ENCODE measurements around the gene SHE. TPM values are rescaled to one million over a fixed set of nuclear protein-coding genes. Genes with fewer than 3 reads are reported as not detected.

The SHE gene
- total and polyA plus RNA-seq, 4 donors = 3.1 to 7.5 (median 4.7) TPM

- no peak overlapping the region for H3K9ac ChIP-seq (ENCODE audit: low read depth in 1 of 2, low read length in 2 of 2)
- H3K27me3 ChIP-seq (ENCODE audit: control insufficient read depth in 4 of 4, insufficient read depth in 4 of 4, low read length in 3 of 4) = no peaks in the 10 kb centered on the region
- H3K36me3 ChIP-seq (ENCODE audit: control insufficient read depth in 4 of 4, insufficient read depth in 3 of 4, low read depth in 1 of 4, low read length in 3 of 4) = no peaks in the 10 kb centered on the region
- no peak overlapping the region for H3K4me3 ChIP-seq (ENCODE audit: low read depth in 1 of 3, low read length in 3 of 3)
- H3K4me1 ChIP-seq (ENCODE audit: control insufficient read depth in 4 of 4, insufficient read depth in 4 of 4, low read length in 3 of 4) = peaks cover 8 to 19% (median 11%) of the 10 kb centered on the region in 4 donors
- H3K9me3 ChIP-seq (ENCODE audit: control insufficient read depth in 4 of 4, low read length in 3 of 4) = no peaks in the 10 kb centered on the region
- TF ChIP-seq ZBTB33 (IDR thresholded peaks at IDR 0.05) = no peak
- TF ChIP-seq EGR1 (IDR thresholded peaks at IDR 0.05; ENCODE audit: low read depth in 2 of 2) = peak in 1 of 2 donors; percentile 15
- TF ChIP-seq NR2F2 (IDR thresholded peaks at IDR 0.05) = peak; percentile 90
- no peak for TF ChIP-seq GABPA (IDR thresholded peaks at IDR 0.05 in 1 of 2, conservative IDR thresholded peaks at IDR 0.05 in 1 of 2)
- no peak for TF ChIP-seq SP1 (IDR thresholded peaks at IDR 0.05)
- peak; percentile 25 for TF ChIP-seq MAX (IDR thresholded peaks at IDR 0.05)
- TF ChIP-seq TAF1 (conservative IDR thresholded peaks at IDR 0.05) = no peak
- TF ChIP-seq, protein P1, sequence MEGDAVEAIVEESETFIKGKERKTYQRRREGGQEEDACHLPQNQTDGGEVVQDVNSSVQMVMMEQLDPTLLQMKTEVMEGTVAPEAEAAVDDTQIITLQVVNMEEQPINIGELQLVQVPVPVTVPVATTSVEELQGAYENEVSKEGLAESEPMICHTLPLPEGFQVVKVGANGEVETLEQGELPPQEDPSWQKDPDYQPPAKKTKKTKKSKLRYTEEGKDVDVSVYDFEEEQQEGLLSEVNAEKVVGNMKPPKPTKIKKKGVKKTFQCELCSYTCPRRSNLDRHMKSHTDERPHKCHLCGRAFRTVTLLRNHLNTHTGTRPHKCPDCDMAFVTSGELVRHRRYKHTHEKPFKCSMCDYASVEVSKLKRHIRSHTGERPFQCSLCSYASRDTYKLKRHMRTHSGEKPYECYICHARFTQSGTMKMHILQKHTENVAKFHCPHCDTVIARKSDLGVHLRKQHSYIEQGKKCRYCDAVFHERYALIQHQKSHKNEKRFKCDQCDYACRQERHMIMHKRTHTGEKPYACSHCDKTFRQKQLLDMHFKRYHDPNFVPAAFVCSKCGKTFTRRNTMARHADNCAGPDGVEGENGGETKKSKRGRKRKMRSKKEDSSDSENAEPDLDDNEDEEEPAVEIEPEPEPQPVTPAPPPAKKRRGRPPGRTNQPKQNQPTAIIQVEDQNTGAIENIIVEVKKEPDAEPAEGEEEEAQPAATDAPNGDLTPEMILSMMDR (IDR thresholded peaks at IDR 0.05; ENCODE audit: low read depth, low read length, missing input control) = no peak
- no peak for TF ChIP-seq FOXA1 (IDR thresholded peaks at IDR 0.05)
- TF ChIP-seq REST (IDR thresholded peaks at IDR 0.05) = no peak
- TF ChIP-seq RXRA (IDR thresholded peaks at IDR 0.05) = no peak
- whole genome bisulfite sequencing = 59% methylated on average over 1 of the region's 1 CpG
- no peak for DNase-seq (ENCODE audit: low spot score)
- no peak overlapping the region for H3K27ac ChIP-seq (ENCODE audit: low read depth in 1 of 2, low read length in 2 of 2)
Observed at GRCh38 chr1:154490317-154490716, 11.9 kb downstream of the SHE start.

DNA sequence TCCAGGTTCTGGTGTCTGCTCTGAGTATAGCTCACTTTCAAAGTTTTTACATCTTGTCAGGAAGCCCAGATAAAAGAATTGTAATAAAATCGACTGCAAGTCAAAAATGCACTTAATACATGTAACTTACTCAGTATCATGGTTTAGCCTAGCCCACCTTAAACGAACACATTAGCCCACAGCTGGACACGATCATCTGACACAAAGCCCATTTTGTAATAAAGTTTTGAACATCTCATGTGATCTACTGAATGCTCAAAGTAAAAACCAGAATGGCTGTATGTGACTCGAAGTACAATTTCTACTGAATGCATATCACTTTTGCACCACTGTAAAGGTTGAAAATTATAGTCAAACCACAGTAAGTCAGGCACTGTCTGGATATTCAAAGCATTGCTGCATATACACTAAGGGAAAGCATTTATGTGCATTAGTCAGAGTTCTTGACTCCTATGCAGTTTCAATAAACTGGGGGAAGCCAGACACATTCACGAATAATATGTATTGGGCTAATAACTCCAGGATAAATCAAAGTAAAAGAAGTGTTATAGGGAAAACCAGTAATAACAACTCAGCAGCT is 12.4 kb downstream of the SHE start:
- H3K27ac ChIP-seq (ENCODE audit: low read depth in 1 of 2, low read length in 2 of 2) = no peak overlapping the region
- H3K4me1 ChIP-seq (ENCODE audit: control insufficient read depth in 4 of 4, insufficient read depth in 4 of 4, low read length in 3 of 4) = peaks cover 8 to 19% (median 11%) of the 10 kb centered on the region in 4 donors
- H3K36me3 ChIP-seq (ENCODE audit: control insufficient read depth in 4 of 4, insufficient read depth in 3 of 4, low read depth in 1 of 4, low read length in 3 of 4) = no peaks in the 10 kb centered on the region
- H3K9ac ChIP-seq (ENCODE audit: low read depth in 1 of 2, low read length in 2 of 2) = no peak overlapping the region
- no peaks in the 10 kb centered on the region for H3K27me3 ChIP-seq (ENCODE audit: control insufficient read depth in 4 of 4, insufficient read depth in 4 of 4, low read length in 3 of 4)
- TF ChIP-seq TAF1 (conservative IDR thresholded peaks at IDR 0.05) (no peak), NR2F2 (IDR thresholded peaks at IDR 0.05) (no peak)
- TF ChIP-seq, protein P1 (IDR thresholded peaks at IDR 0.05; ENCODE audit: low read depth, low read length, missing input control) = no peak
- whole genome bisulfite sequencing = 78% methylated on average over 5 of the region's 5 CpGs
- H3K9me3 ChIP-seq (ENCODE audit: control insufficient read depth in 4 of 4, low read length in 3 of 4) = no peaks in the 10 kb centered on the region
- H3K4me3 ChIP-seq (ENCODE audit: low read depth in 1 of 3, low read length in 3 of 3) = no peak overlapping the region
- DNase-seq (ENCODE audit: low spot score) = no peak

Measured in liver (tissue), 9 donors.